Esophagus muscularis mucosa (tissue), 3 donors: ENCODE results near the gene DHCR24.

Experiments
- CTCF ChIP-seq, 3 experiments: fragments of 200-600 bp in 2 of 3; fragments of 450-650 bp in 1 of 3; sonication (generic) in 2 of 3; IDR thresholded peaks; one replicate each; pipeline ENCODE4 v1.5.1; 2017 to 2019; ENCODE audit warnings: antibody characterized with exemption in 3 of 3, mild to moderate bottlenecking in 2 of 3, moderate library complexity in 1 of 3
- EP300 ChIP-seq: sonication (generic); formaldehyde crosslinking; IDR thresholded peaks from one replicate; pipeline ENCODE4 v1.6.1; 2017; ENCODE audit warnings: antibody characterized with exemption

- TF ChIP-seq CTCF (IDR thresholded peaks at IDR 0.05) (no peak), EP300 (no peak)
These were observed 33.1 kb downstream of the DHCR24 start for GRCh38 chr1:54853793-54854370.
